Measurements from ENCODE around the gene SEC61A1. TPM values are rescaled to one million over a fixed set of nuclear protein-coding genes. Genes with fewer than 3 reads are reported as not detected.

SEC61A1 gene
- polyA plus RNA-seq, 3 donors, result 62.8 to 136 (median 114) TPM

- H4K20me1 ChIP-seq (ENCODE audit: insufficient read depth, low read length), result no peaks in the 10 kb centered on the region
- H3K4me3 ChIP-seq (replicated peaks in 1 of 3; ENCODE audit: low read depth in 2 of 3, low read length in 3 of 3), result no peak overlapping the region
- DNase-seq, result no peak
- H3K9ac ChIP-seq (ENCODE audit: insufficient read depth, low read length, poor library complexity, severe bottlenecking), result no peak overlapping the region
- Mint-ChIP-seq H3K27me3 (ENCODE audit: low read depth in 3 of 3) (peaks cover 9 to 17% (median 15%) of the 10 kb centered on the region in 3 donors), H3K4me3 (no peak overlapping the region), H3K4me1 (no peaks in the 10 kb centered on the region), H3K27ac (no peak overlapping the region), H3K9me3 (peaks cover 0 to 2% (median 0%) of the 10 kb centered on the region in 7 donors), H3K36me3 (no peaks in the 10 kb centered on the region)
- H2AFZ ChIP-seq (ENCODE audit: insufficient read depth, low read depth, low read length, poor library complexity, severe bottlenecking), result no peak overlapping the region
- TF ChIP-seq CTCF (IDR thresholded peaks at IDR 0.05), result no peak
- H3K79me2 ChIP-seq (ENCODE audit: insufficient read depth, low read length), result no peaks in the 10 kb centered on the region
- H3K36me3 ChIP-seq (replicated peaks in 1 of 2; ENCODE audit: control insufficient read depth in 1 of 2, insufficient read depth in 2 of 2, low read length in 2 of 2), result no peaks in the 10 kb centered on the region
- H3K9me3 ChIP-seq (replicated peaks in 1 of 2; ENCODE audit: control insufficient read depth in 1 of 2, insufficient read depth in 1 of 2, low read length in 2 of 2), result no peaks in the 10 kb centered on the region
- no peak overlapping the region for H3K4me2 ChIP-seq (replicated peaks; ENCODE audit: extremely low read depth, low read length, poor library complexity, severe bottlenecking)
- intact Hi-C loops (cut with micrococcal nuclease), result no loop called here
- H3K27ac ChIP-seq (ENCODE audit: low read depth in 1 of 2, low read length in 2 of 2), result no peak overlapping the region
- WGBS (ENCODE audit: insufficient coverage), result 70% methylated on average over 23 of the region's 30 CpGs
- H3K27me3 ChIP-seq (ENCODE audit: control insufficient read depth in 2 of 2, insufficient read depth in 2 of 2, low read length in 2 of 2), result no peaks in the 10 kb centered on the region
- no peaks in the 10 kb centered on the region for H3K4me1 ChIP-seq (ENCODE audit: control insufficient read depth in 1 of 2, insufficient read depth in 2 of 2, low read length in 2 of 2)
Measured at GRCh38 chr3:128006061-128007032, 45.9 kb upstream of the SEC61A1 start.

- Mint-ChIP-seq H3K9me3 (peaks cover 0 to 2% (median 0%) of the 10 kb centered on the region in 7 donors), H3K4me1 (no peaks in the 10 kb centered on the region), H3K36me3 (no peaks in the 10 kb centered on the region), H3K27ac (no peak overlapping the region), H3K4me3 (no peak overlapping the region), H3K27me3 (ENCODE audit: low read depth in 3 of 3) (peaks cover 9 to 19% (median 15%) of the 10 kb centered on the region in 3 donors)
- H3K36me3 ChIP-seq (replicated peaks in 1 of 2; ENCODE audit: control insufficient read depth in 1 of 2, insufficient read depth in 2 of 2, low read length in 2 of 2), result no peaks in the 10 kb centered on the region
- no peak overlapping the region for H3K27ac ChIP-seq (ENCODE audit: low read depth in 1 of 2, low read length in 2 of 2)
- no peaks in the 10 kb centered on the region for H3K9me3 ChIP-seq (replicated peaks in 1 of 2; ENCODE audit: control insufficient read depth in 1 of 2, insufficient read depth in 1 of 2, low read length in 2 of 2)
- no peaks in the 10 kb centered on the region for H3K27me3 ChIP-seq (ENCODE audit: control insufficient read depth in 2 of 2, insufficient read depth in 2 of 2, low read length in 2 of 2)
- H3K4me2 ChIP-seq (replicated peaks; ENCODE audit: extremely low read depth, low read length, poor library complexity, severe bottlenecking), result no peak overlapping the region
- H3K4me3 ChIP-seq (replicated peaks in 1 of 3; ENCODE audit: low read depth in 2 of 3, low read length in 3 of 3), result no peak overlapping the region
- no peaks in the 10 kb centered on the region for H3K79me2 ChIP-seq (ENCODE audit: insufficient read depth, low read length)
- intact Hi-C loops (cut with micrococcal nuclease), result no loop called here
- H3K9ac ChIP-seq (ENCODE audit: insufficient read depth, low read length, poor library complexity, severe bottlenecking), result no peak overlapping the region
- no peak for TF ChIP-seq CTCF (IDR thresholded peaks at IDR 0.05)
- 43% methylated on average over 10 of the region's 11 CpGs for WGBS (ENCODE audit: insufficient coverage)
- DNase-seq, result no peak
- no peaks in the 10 kb centered on the region for H4K20me1 ChIP-seq (ENCODE audit: insufficient read depth, low read length)
- H2AFZ ChIP-seq (ENCODE audit: insufficient read depth, low read depth, low read length, poor library complexity, severe bottlenecking), result no peak overlapping the region
- H3K4me1 ChIP-seq (ENCODE audit: control insufficient read depth in 1 of 2, insufficient read depth in 2 of 2, low read length in 2 of 2), result no peaks in the 10 kb centered on the region
Measured at GRCh38 chr3:128007033-128007424, 45.2 kb upstream of the SEC61A1 start.

Data from CD14-positive monocyte (primary cell).